ENCODE measurements around the gene RAP1B.
"Not testable (repeated sequence)": the region's sequence is repeated elsewhere in the genome, so short reads cannot be mapped to it uniquely, and the experiment has no call there.

DNA sequence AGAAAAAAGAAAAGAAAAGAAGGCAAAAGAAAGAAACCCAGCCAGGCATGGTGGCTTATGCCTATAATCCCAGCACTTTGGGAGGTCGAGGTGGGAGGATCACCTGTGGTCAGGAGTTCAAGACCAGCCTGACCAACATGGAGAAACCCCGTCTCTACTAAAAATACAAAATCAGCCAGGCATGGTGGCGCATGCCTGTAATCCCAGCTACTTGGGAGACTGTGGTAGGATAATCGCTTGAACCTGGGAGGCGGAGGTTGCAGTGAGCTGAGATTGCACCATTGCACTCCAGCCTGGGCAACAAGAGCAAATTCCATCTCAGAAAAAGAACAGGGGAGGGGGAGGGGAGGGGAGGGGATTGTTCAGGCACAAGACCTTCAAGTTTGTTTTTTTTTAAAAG is 66.2 kb downstream of the RAP1B start:
- TF ChIP-seq, protein P1, sequence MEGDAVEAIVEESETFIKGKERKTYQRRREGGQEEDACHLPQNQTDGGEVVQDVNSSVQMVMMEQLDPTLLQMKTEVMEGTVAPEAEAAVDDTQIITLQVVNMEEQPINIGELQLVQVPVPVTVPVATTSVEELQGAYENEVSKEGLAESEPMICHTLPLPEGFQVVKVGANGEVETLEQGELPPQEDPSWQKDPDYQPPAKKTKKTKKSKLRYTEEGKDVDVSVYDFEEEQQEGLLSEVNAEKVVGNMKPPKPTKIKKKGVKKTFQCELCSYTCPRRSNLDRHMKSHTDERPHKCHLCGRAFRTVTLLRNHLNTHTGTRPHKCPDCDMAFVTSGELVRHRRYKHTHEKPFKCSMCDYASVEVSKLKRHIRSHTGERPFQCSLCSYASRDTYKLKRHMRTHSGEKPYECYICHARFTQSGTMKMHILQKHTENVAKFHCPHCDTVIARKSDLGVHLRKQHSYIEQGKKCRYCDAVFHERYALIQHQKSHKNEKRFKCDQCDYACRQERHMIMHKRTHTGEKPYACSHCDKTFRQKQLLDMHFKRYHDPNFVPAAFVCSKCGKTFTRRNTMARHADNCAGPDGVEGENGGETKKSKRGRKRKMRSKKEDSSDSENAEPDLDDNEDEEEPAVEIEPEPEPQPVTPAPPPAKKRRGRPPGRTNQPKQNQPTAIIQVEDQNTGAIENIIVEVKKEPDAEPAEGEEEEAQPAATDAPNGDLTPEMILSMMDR (IDR thresholded peaks at IDR 0.05) = not testable (repeated sequence)
- not testable (repeated sequence) for TF ChIP-seq POLR2A (IDR thresholded peaks at IDR 0.05)
